Measurements from ENCODE around the gene OAF.
"Not testable (repeated sequence)": the region's sequence is repeated elsewhere in the genome, so short reads cannot be mapped to it uniquely, and the experiment has no call there.

Gene OAF

DNA sequence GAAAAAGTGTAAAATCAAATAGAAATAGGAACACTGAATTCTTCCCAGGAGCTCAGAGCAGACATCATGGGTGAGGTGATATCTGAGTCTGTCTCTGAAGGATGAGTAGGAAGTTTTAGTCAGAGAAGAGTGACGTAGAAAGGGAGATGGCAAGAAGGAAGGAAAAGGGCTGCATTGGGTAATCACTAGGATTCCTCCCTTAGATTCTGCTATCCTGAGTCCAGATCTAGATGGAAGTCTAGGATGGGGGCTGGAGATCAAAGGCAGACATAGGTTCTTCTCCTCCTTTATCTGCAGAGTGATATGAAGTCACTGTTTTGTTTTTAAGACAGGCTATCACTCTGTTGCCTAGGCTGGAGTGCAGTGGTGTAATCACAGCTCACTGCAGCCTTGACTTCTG lies 59.6 kb downstream of the OAF start:
- TF ChIP-seq CTCF (IDR thresholded peaks at IDR 0.05; ENCODE audit: borderline replicate concordance, control extremely low read depth, extremely low read depth, insufficient read depth, missing control alignments), result no peak
- in situ Hi-C loops (cut with MboI; ENCODE audit: low sequenced_read_pairs, unreplicated experiment), result no loop called here
- DNase-seq (ENCODE audit: low spot score), result no peak

- no peak for DNase-seq (ENCODE audit: low spot score)
- in situ Hi-C loops (cut with MboI; ENCODE audit: low sequenced_read_pairs, unreplicated experiment), result no loop called here
- no peak for TF ChIP-seq CTCF (IDR thresholded peaks at IDR 0.05; ENCODE audit: borderline replicate concordance, control extremely low read depth, extremely low read depth, insufficient read depth, missing control alignments)
Observed at GRCh38 chr11:120271672-120272071, 60.8 kb downstream of the OAF start.

DNA sequence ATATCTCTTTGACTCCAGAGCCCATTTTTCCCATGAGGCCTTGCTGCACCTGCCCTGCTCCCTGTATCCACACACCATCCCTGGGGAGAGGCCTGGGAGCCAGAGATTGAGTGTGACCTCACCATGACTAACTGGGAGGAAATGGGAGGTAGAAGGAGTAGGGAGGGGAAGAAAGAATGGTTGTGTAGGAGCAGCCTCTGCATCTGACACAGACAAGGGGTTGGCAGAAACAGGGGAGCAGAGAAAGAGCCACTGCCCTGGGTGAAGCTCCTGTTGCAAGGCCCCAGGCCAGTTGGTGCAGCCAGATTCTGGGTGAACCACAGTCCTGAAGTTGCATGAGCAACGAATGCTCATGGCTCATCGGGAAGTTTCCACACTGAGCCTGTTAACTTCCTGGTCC lies 61.5 kb downstream of the OAF start:
- no peak for DNase-seq (ENCODE audit: low spot score)
- in situ Hi-C loops (cut with MboI; ENCODE audit: low sequenced_read_pairs, unreplicated experiment), result no loop called here
- no peak for TF ChIP-seq CTCF (IDR thresholded peaks at IDR 0.05; ENCODE audit: borderline replicate concordance, control extremely low read depth, extremely low read depth, insufficient read depth, missing control alignments)

DNA sequence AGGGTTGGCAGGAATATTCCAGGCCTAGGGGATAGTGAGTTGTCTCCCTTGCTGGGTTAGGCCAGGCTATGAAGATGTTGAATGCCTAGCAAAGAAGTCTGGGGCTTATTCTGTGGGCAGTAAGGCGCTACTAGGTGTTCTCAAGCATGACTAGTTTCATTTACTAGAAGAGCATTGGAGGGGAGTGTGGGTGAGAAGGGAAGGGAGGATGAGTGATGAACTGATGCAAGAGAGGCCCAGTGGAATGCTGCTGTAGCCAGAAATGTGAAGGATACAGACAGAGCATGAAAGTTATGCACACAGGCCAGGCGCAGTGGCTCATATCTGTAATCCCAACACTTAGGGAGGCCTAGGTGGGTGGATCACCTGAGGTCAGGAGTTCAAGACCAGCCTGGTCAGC lies 62.6 kb downstream of the OAF start:
- TF ChIP-seq CTCF (IDR thresholded peaks at IDR 0.05; ENCODE audit: borderline replicate concordance, control extremely low read depth, extremely low read depth, insufficient read depth, missing control alignments), result no peak
- DNase-seq (ENCODE audit: low spot score), result no peak
- in situ Hi-C loops (cut with MboI; ENCODE audit: low sequenced_read_pairs, unreplicated experiment), result no loop called here

DNA sequence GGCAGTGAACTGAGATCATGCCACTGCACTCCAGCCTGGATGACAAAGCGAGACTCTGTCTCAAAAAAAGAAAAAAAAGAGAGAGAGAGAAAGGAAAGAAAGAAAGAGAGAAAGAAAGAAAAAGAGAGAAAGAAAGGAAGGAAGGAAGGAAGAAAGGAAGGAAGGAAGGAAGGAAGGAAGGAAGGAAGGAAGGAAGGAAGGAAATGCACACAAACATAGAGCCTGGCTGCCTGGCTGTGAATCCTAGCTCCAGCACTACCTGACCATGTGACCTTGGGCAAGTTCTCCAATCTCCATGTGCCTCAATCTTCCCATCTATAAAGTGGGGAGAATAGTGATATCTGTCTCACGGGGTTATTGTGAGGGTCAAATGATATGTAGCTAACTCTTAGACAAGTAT lies 63.1 kb downstream of the OAF start:
- in situ Hi-C loops (cut with MboI; ENCODE audit: low sequenced_read_pairs, unreplicated experiment); DNase-seq (ENCODE audit: low spot score): not testable (repeated sequence)

- no peak for DNase-seq (ENCODE audit: low spot score)
- in situ Hi-C loops (cut with MboI; ENCODE audit: low sequenced_read_pairs, unreplicated experiment), result no loop called here
Observed at GRCh38 chr11:120279502-120279901, 68.7 kb downstream of the OAF start.

More at GRCh38 chr11:120279502-120279901, 68.7 kb downstream of the OAF start:
- TF ChIP-seq CTCF (IDR thresholded peaks at IDR 0.05; ENCODE audit: borderline replicate concordance, control extremely low read depth, extremely low read depth, insufficient read depth, missing control alignments), result no peak

All from GM13976 (cell line).